Activated CD8-positive, alpha-beta memory T cell treated with anti-CD3 and anti-CD28 coated beads for 48 hours (primary cell): ENCODE results near the gene VPS54.

Source experiments
- DNase-seq, 3 experiments: peaks; one replicate each; pipeline ENCODE4 v3.0.0-alpha.2; 2020; ENCODE audit warnings: low read depth in 2 of 3, low spot score in 2 of 3

The VPS54 gene

GRCh38 chr2:63846487-63846886, 172.7 kb downstream of the VPS54 start:
- no peak for DNase-seq

GRCh38 chr2:63845866-63846265, 173.4 kb downstream of the VPS54 start:
- no peak for DNase-seq

GRCh38 chr2:63844616-63845015, 174.6 kb downstream of the VPS54 start:
- DNase-seq, result no peak

- DNase-seq, result no peak
Measured at GRCh38 chr2:63843791-63844190, 175.4 kb downstream of the VPS54 start.

- no peak for DNase-seq
Measured at GRCh38 chr2:63843093-63843492, 176.1 kb downstream of the VPS54 start.

- no peak for DNase-seq
Measured at GRCh38 chr2:63842149-63843061, 176.8 kb downstream of the VPS54 start.
